Choroid plexus epithelial cell (primary cell): ENCODE results near the gene FAM170B.
A peak's percentile ranks its signal among the peaks of the same experiment; 100 is the strongest.

ENCODE experiments used
- DNase-seq: peaks from one replicate; pipeline ENCODE4 v3.0.0-alpha.2; 2010; ENCODE audit warnings: low read depth
- H3K4me3 ChIP-seq: 2 replicates; pipeline ENCODE4 v1.5.1; 2011; ENCODE audit warnings: low read depth, mild to moderate bottlenecking, control low read depth, low read length, moderate library complexity
- TF ChIP-seq, protein P1 (sequence below): conservative IDR thresholded peaks from 2 replicates; pipeline ENCODE4 v1.5.1; 2011; ENCODE audit warnings: low read depth, mild to moderate bottlenecking, control low read depth, inconsistent platforms, low read length, moderate library complexity

The FAM170B gene

GRCh38 chr10:49163741-49164140, 29.9 kb upstream of the FAM170B start:
- DNase-seq, result peak; percentile 35
- TF ChIP-seq, protein P1, sequence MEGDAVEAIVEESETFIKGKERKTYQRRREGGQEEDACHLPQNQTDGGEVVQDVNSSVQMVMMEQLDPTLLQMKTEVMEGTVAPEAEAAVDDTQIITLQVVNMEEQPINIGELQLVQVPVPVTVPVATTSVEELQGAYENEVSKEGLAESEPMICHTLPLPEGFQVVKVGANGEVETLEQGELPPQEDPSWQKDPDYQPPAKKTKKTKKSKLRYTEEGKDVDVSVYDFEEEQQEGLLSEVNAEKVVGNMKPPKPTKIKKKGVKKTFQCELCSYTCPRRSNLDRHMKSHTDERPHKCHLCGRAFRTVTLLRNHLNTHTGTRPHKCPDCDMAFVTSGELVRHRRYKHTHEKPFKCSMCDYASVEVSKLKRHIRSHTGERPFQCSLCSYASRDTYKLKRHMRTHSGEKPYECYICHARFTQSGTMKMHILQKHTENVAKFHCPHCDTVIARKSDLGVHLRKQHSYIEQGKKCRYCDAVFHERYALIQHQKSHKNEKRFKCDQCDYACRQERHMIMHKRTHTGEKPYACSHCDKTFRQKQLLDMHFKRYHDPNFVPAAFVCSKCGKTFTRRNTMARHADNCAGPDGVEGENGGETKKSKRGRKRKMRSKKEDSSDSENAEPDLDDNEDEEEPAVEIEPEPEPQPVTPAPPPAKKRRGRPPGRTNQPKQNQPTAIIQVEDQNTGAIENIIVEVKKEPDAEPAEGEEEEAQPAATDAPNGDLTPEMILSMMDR, result no peak
- H3K4me3 ChIP-seq, result no peak overlapping the region

- DNase-seq, result no peak
- no peak overlapping the region for H3K4me3 ChIP-seq
- TF ChIP-seq, protein P1, result no peak
Observed at GRCh38 chr10:49162761-49163310, 29.0 kb upstream of the FAM170B start.

DNA sequence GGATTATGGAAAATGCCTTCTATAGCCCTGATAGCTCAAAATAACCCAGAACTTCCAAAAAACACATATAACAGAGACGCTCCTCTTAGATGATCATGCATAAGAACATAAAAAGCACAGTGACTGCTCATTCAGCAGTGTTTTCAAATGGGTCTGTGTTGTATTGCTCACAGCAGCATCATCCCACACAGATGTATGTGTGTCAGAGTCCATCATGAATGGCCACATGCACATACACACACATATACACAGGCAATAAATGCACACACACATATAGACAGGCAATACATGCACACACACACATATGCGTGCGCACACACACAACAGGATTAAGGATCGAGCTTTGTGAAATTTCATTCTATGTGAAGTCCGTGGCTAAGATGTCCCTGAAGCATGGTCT, 28.2 kb upstream of the FAM170B start:
- DNase-seq, result no peak

DNA sequence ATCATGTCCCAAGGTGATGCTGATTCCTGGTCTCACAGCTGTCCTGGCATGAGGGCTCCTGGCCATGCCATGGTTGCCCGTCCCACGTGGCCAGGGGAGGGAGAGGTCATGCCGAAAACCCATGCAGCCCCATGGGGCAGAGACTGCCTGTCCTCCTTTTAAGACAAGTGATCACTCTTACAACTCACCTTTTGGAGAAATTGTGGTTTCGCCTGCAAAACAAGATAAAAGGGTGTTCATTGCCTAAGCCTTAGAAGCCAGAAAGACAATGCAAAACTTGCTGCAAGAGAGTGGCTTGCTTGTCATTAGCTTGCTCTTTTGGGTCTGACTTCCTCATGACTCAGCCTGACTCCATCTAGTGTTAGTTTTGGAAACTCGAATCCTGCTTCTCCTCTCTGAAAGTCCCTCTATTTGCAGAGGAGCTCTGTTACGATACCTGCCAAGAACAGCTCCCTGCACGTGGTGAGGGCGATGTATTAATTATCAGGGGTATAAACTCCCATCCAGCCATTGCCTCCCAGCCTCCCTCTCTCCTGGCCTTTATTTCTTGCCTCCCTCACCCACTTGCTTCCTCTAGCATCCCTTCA, 27.7 kb upstream of the FAM170B start:
- peak; percentile 79 for DNase-seq
- no peak overlapping the region for H3K4me3 ChIP-seq
- TF ChIP-seq, protein P1, result peak; percentile 69

More for the DNA sequence above, 28.2 kb upstream of the FAM170B start:
- TF ChIP-seq, protein P1, result no peak
- H3K4me3 ChIP-seq, result no peak overlapping the region

- no peak for DNase-seq
- no peak overlapping the region for H3K4me3 ChIP-seq
- TF ChIP-seq, protein P1, result no peak
Observed at GRCh38 chr10:49160814-49161213, 27.0 kb upstream of the FAM170B start.

- no peak overlapping the region for H3K4me3 ChIP-seq
- DNase-seq, result no peak
- TF ChIP-seq, protein P1, result no peak
Observed at GRCh38 chr10:49160110-49160509, 26.3 kb upstream of the FAM170B start.

- no peak overlapping the region for H3K4me3 ChIP-seq
- no peak for DNase-seq
- TF ChIP-seq, protein P1, result no peak
Observed at GRCh38 chr10:49158915-49159314, 25.1 kb upstream of the FAM170B start.
